Measurements from ENCODE around the gene ATG3.

GRCh38 chr3:112557976-112558375 is 3.8 kb downstream of the ATG3 start:
- TF ChIP-seq POLR2A (IDR thresholded peaks at IDR 0.05) = no peak
- no peak for TF ChIP-seq CTCF (IDR thresholded peaks at IDR 0.05)
